ENCODE results near the gene TEAD1. TPM values are rescaled to one million over a fixed set of nuclear protein-coding genes. Genes with fewer than 3 reads are reported as not detected.

The TEAD1 gene
- total RNA-seq, 4 donors from 2014 or later, result 71.5 to 109 (median 88.5) TPM

GRCh38 chr11:12884751-12885318 is 210.6 kb downstream of the TEAD1 start:
- Histone ChIP-seq H3K27ac (no peak overlapping the region), H3K4me1 (peaks cover 0 to 3% of the 10 kb centered on the region in 2 donors), H3K27me3 (no peaks in the 10 kb centered on the region), H3K4me3 (replicated peaks in 1 of 3) (no peak overlapping the region), H3K36me3 (peaks cover 10 to 19% of the 10 kb centered on the region in 2 donors), H3K9me3 (no peaks in the 10 kb centered on the region)
- TF ChIP-seq POLR2A (IDR thresholded peaks at IDR 0.05) (no peak), CTCF (IDR thresholded peaks at IDR 0.05) (no peak)
- intact Hi-C loops (cut with DNase I), result no loop called here
- 92 to 93% methylated on average over 5 of the region's 5 CpGs for WGBS, 2 donors
- no peak for DNase-seq

GRCh38 chr11:12885717-12886239 is 211.6 kb downstream of the TEAD1 start:
- H3K36me3 ChIP-seq, result peaks cover 9 to 18% of the 10 kb centered on the region in 2 donors
- DNase-seq, result no peak
- 83 to 85% methylated on average over 8 of the region's 8 CpGs for WGBS, 2 donors
- H3K9me3 ChIP-seq, result no peaks in the 10 kb centered on the region
- peaks cover 0 to 3% of the 10 kb centered on the region in 2 donors for H3K4me1 ChIP-seq
- H3K27me3 ChIP-seq, result no peaks in the 10 kb centered on the region
- intact Hi-C loops (cut with DNase I), result no loop called here
- no peak overlapping the region for H3K4me3 ChIP-seq (replicated peaks in 1 of 3)
- TF ChIP-seq CTCF (IDR thresholded peaks at IDR 0.05), result no peak
- no peak for TF ChIP-seq POLR2A (IDR thresholded peaks at IDR 0.05)
- no peak overlapping the region for H3K27ac ChIP-seq

GRCh38 chr11:12886508-12886907 is 212.3 kb downstream of the TEAD1 start:
- Histone ChIP-seq H3K4me3 (replicated peaks in 1 of 3) (no peak overlapping the region), H3K4me1 (peaks cover 0 to 3% of the 10 kb centered on the region in 2 donors), H3K36me3 (peaks cover 8 to 11% of the 10 kb centered on the region in 2 donors), H3K9me3 (no peaks in the 10 kb centered on the region), H3K27me3 (no peaks in the 10 kb centered on the region), H3K27ac (no peak overlapping the region)
- intact Hi-C loops (cut with DNase I), result no loop called here
- DNase-seq, result no peak
- TF ChIP-seq CTCF (IDR thresholded peaks at IDR 0.05) (no peak), POLR2A (IDR thresholded peaks at IDR 0.05) (no peak)

GRCh38 chr11:12888525-12889158 is 214.4 kb downstream of the TEAD1 start:
- TF ChIP-seq POLR2A (IDR thresholded peaks at IDR 0.05), result no peak
- TF ChIP-seq CTCF (IDR thresholded peaks at IDR 0.05), result peak; percentile 26 to 82 (median 77)
- no peaks in the 10 kb centered on the region for H3K36me3 ChIP-seq
- DNase-seq, result peak; percentile 91 to 93
- peaks cover 0 to 4% of the 10 kb centered on the region in 2 donors for H3K4me1 ChIP-seq
- no peak overlapping the region for H3K4me3 ChIP-seq (replicated peaks in 1 of 3)
- no peaks in the 10 kb centered on the region for H3K27me3 ChIP-seq
- 13 to 18% methylated on average over 6 of the region's 6 CpGs for WGBS, 2 donors
- intact Hi-C loops (cut with DNase I), result no loop called here
- no peaks in the 10 kb centered on the region for H3K9me3 ChIP-seq
- peak overlapping the region in 2 of 3 donors; percentile 13 to 40 for H3K27ac ChIP-seq

- Histone ChIP-seq H3K4me3 (replicated peaks in 1 of 3) (no peak overlapping the region), H3K27ac (peak overlapping the region in 2 of 3 donors; percentile 13 to 40), H3K36me3 (no peaks in the 10 kb centered on the region), H3K9me3 (no peaks in the 10 kb centered on the region), H3K27me3 (no peaks in the 10 kb centered on the region), H3K4me1 (peaks cover 0 to 8% of the 10 kb centered on the region in 2 donors)
- 64 to 65% methylated on average over 5 of the region's 5 CpGs for WGBS, 2 donors
- DNase-seq, result no peak
- TF ChIP-seq POLR2A (IDR thresholded peaks at IDR 0.05) (no peak), CTCF (IDR thresholded peaks at IDR 0.05) (no peak)
- intact Hi-C loops (cut with DNase I), result no loop called here
These were observed 215.0 kb downstream of the TEAD1 start for GRCh38 chr11:12889243-12889642.
